CD4-positive, alpha-beta T cell treated with Interleukin-10 for 1 hour (primary cell): Measurements from ENCODE around the gene YY1AP1.
"Not testable (repeated sequence)": the region's sequence is repeated elsewhere in the genome, so short reads cannot be mapped to it uniquely, and the experiment has no call there.

ENCODE experiments used
- DNase-seq: peaks from one replicate; pipeline ENCODE4 v3.0.0-alpha.2; 2020

YY1AP1 gene

DNA sequence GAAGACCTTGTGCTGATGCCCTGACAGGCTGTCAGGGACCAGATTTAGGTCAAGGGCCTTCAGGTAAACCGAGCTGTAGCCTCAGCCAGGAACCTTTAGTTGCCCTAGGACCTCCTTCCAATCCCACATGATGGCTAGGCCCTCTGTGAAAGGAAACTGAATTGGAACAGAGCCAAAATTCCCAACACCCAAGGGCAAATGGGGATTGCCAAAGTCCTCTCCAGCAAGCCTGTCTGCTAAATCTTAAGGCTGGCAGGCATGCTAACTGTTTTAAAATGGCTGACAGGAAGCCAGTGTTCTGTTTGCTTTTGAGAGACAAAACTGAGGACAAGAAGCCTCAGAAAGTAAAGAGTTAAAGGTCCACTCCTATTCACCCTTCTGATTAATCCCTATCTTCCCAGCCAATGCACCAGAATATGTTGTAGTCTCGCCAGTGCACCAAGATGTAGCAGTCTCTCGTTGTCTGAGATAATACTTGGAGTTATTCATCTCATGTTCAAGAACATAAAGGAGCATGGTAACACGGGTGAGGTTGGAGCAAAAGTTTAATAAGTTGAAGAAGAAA is 43.5 kb downstream of the YY1AP1 start:
- no peak for DNase-seq

DNA sequence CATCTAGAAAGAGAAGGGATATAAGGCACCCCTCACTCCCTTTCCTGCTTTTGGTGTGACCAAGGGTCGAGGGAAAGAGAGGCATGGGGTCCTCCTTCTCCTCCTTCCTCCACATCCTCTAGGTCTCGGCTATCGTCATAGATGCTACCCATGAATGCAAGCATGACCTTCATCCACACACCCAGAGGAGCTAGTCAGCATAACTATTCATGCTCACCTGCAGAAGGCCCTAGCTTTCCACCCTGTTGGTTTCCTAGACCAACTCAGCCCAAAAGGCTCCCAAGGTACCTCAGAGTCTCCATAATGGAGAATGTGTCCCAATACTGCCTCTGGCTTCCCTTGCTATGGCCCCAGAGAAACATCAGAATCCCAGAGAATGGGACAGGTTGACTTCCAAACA is 45.3 kb downstream of the YY1AP1 start:
- DNase-seq = no peak

DNA sequence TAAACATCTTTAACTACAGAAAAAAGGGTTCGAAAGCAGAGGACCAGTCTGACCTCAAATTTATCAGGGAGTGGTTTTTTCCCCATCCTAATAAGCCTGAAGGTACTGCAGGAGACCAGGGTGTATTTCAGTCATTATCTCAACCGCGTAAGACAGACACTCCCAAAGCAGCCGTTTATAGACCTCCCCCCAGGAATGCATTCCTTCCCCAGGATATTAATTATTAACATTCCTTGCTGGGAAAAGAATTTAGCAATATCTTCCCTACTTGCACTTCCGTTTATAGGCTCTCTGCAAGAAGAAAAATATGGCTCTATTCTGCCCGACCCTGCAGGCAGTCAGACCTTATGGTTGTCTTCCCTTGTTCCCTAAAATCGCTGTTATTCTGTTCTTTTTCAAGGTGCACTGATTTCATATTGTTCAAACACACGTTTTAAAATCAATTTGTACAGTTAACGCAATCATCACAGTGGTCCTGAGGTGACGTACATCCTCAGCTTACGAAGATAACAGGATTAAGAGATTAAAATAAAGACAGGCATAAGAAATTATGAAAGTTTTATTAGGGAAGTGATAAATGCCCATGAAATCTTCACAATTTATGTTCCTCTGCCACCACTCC is 45.9 kb downstream of the YY1AP1 start:
- not testable (repeated sequence) for DNase-seq

DNA sequence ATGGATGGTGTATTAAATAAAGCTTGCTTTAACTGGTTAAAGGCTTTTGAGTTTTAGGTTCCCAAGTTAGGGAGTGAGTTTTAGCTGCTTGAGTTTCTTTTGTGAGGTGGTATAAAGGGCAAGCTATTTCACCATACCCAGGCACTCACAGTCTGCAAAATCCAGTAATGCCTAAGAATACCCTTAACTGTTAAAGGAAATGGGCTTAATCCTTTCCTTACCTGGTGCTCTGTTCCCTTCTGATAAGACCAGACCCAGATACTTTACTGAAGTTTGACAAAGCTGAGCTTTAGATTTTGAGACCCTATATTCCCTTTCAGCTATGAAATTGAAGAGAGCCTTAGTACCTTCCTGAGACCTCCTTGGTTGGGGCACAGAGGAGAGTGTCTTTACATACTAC is 48.2 kb downstream of the YY1AP1 start:
- DNase-seq = no peak

GRCh38 chr1:155636397-155637153 is 52.0 kb downstream of the YY1AP1 start:
- no peak for DNase-seq

DNA sequence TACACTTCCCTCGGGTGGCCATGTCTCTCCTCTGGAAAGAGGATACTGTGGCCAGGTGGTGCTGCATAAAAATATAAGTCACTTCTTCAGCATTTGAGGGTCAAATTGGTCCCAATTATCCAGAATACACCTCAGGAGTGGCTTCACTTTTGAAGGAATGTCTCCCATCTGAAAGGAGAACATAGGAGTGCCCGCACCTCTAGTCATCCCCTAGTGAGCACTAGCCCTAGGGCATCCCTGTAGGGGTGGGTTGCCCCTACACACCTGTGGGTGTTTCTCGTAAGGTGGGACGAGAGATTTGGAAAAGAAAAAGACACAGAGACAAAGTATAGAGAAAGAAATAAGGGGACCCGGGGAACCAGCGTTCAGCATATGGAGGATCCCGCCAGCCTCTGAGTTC is 62.1 kb downstream of the YY1AP1 start:
- not testable (repeated sequence) for DNase-seq

DNA sequence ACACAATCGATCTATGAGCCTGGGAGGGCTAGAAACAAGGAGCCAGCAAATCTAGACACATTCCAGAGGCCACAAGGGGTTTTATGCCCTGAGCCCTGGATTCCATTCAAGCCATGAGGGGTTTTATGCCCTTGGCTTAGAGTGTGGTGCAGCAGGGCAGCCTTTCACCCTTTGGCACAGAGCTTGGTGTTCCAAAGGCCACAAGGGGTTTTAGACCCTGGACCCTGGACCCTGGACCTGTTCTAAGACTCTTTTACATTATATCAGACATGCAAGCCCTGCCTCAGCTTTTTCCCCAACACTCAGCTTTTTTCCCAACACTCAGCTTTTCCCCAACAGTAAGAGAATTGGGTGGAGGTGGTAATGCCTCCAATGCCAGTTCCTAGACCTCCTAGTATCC is 65.2 kb downstream of the YY1AP1 start:
- DNase-seq = no peak

DNA sequence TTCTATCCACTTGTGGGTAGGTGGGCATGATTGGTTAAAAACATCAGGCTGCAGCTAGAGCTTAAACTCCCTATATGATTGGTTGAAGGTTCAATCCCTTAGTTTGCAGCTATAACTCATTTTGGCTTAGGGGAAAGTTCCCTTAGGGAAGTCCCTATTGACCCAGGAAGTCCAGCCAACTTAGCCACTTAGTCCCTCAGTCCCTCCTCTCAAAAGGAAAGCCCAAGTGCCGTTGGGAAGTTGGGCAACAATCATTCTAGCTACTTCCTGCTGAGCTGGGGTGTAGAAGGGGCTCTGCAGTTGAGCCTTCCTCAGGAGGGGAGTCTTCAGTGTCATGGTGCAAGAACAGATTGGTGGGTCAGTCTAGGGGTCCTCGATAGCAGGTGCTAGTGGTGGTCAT is 66.4 kb downstream of the YY1AP1 start:
- DNase-seq = no peak

- not testable (repeated sequence) for DNase-seq
Observed at GRCh38 chr1:155613226-155613625, 75.3 kb downstream of the YY1AP1 start.

- not testable (repeated sequence) for DNase-seq
Observed at GRCh38 chr1:155610257-155610647, 78.3 kb downstream of the YY1AP1 start.

GRCh38 chr1:155609515-155610256 is 78.9 kb downstream of the YY1AP1 start, which contains the start of gene MSTO1:
MSTO1 (plus strand) TSS chr1:155610218; CDS start chr1:155610249, 31 bp downstream.
- peak; percentile 94 for DNase-seq
